ENCODE data around the gene SAG.

The SAG gene

DNA sequence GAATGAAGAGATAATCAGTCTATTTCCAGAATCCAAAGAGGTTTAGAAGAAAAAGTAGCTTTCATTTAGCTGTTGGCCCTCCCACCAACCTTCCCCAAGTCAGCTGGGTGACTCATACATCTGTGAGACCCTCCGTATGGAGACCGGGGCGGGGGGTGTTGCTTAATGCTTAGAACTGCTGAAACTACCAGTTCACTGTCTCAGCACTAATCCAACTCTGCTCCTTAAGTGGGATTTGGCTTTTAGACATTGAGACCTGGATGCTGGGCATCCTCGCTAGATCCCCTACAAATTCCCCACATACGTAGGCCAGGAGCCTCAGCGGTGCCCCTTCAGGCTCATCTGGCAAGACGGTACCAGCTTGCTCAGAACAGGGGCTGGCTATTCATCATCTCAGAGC lies at the start of gene SAG:
Gene SAG, plus strand, starts transcription at position 252 of the 400 bp plus-strand sequence. CDS start 1,374 bp downstream, outside the sequence.
- intact Hi-C loops (cut with DNase I), result no loop called here
- peak in 1 of 10 donors; percentile 8 for DNase-seq

DNA sequence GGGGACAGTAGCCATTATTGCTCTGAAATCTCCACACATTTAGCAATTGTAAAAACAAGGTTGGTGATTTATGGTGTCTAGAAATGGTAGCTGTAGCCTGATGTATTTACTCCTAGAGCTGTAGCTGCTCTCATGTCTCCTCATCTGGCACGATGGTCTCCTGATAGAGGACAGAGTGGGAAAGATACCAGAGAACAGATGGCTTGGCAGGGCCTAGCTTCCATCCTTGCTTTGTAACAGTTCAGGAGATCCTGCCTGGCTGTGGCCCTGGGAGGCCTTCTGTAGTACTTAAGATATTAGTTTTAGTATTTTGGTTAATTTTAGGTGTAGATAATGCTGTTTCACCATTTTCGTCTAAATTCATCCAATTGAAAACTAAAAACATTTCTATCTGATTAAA lies 49.4 kb upstream of the SAG start:
- DNase-seq, result no peak
- intact Hi-C loops (cut with DNase I), result loop anchor here (10.0 kb wide), 1 partner anchor 187 kb away; no protein-coding TSS in a partner anchor

DNA sequence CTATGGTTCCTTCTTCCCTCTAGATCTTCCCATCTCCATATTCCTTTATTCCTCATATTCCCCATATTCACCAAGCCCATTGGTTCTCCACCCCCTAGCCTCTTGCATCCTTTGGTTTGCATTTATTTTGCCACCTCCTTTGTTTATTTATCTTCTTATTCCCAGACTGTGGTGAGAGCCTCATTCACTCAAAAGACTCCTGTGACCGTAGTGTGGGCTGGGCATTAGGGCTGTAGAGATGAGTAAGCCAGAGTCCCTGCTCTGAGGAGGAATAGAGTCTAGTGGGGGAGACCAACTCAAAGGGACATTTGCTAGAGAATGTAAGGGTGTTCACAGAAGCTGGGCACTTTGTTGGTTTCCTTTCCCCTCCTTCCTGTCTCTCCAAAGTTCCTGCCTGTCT lies 47.9 kb upstream of the SAG start:
- DNase-seq, result no peak
- intact Hi-C loops (cut with DNase I), result loop anchor here (10.0 kb wide), 1 partner anchor 185 kb away; no protein-coding TSS in a partner anchor

DNA sequence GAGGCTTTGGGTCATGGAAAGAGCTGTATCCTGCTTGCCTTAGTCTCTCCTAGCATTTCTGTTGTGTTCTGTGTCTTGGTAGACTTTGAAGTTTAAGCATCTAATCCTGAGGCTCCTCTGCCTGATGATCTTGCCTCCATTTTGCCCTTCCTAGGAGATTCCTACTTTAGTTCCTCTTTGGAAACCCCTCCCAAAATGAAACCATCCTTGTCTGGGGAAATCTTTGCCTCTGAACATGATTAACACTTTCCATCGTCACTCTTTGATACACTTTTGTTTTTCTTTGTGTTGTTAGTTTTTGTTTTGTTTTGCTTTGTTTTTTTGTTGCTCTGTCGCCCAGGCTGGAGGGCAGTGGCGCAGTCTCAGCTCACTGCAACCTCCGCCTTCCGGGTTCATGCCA lies 47.0 kb upstream of the SAG start:
- no peak for DNase-seq
- intact Hi-C loops (cut with DNase I), result no loop called here

DNA sequence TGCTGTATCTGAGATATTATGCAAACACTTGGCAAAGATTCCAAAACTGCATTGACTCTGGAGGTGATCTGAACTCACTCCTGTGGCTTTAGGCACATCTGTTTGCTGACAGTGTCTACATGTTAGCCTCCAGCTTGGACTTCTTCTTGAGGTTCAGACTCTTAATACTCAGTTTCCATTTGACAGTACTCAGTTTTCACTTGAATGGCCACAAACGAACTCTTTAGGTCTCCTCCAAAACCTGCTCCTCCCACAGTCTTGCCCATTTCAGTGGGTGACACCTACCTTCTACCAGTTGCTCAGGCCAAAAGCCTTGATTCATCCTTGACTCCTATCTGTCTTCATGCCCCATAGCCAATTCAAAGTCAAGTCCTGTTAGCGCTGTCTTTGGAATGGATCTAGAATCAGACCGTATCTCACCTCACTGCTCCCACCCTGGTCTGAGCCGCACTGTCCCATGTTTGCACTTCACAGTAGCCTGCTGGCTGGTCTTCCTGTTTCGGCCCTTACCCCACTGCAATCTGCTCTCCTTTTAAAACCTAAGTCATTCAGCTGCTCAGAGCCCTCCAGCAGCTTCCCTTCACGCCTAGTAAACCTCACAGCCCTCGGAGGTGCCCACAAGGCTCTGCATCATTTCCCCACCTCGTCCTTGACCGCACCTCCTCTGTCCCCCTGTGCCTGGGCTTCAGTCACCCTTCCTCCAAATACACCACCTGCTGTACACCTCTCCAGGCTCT lies 45.6 kb upstream of the SAG start:
- DNase-seq, result no peak
- intact Hi-C loops (cut with DNase I), result no loop called here

DNA sequence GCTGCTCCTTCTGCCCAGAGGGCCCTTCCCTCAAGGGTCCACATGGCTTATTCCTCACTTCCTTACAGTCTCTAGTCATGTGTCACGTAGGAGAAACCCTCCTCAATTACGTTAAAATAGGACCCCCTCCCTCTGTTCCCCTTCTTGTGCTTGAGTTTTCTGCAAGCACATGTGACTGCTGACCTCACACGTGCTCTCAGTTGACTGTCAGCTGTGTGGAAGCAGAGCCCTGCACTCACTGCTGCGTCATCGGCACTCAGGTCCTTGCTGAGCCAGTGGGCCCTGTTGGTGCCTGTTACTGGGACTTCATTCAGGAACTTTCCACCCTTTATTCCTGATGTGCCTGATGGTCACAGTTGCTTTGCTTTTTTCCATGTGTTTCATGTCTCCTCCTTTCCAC lies 45.1 kb upstream of the SAG start:
- intact Hi-C loops (cut with DNase I), result no loop called here
- no peak for DNase-seq

DNA sequence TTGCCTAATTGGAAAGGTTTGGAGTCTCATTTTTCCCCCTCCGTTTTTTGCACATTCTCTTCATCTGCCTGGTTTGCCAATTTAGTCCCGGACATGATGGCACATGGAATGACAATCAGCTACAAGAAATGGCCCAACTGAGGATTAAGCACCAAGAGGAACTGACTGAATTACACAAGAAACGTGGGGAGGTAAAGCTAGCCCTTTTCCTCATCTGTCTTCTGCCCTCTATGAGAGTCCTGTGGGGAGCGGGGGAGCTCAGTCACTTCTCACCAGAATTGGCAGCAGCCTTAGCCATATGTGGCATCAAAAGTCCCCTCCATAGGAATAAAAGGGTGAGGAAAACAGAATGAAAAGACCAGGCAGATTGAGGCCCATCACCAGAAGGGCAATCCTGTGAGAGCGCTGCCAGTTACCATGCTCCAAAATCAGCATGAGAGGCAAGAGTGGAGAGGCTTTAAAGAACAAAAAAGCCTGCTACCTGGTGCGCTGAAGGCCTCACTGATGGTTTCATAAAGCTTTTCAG lies 44.5 kb upstream of the SAG start:
- no peak for DNase-seq
- intact Hi-C loops (cut with DNase I), result no loop called here

DNA sequence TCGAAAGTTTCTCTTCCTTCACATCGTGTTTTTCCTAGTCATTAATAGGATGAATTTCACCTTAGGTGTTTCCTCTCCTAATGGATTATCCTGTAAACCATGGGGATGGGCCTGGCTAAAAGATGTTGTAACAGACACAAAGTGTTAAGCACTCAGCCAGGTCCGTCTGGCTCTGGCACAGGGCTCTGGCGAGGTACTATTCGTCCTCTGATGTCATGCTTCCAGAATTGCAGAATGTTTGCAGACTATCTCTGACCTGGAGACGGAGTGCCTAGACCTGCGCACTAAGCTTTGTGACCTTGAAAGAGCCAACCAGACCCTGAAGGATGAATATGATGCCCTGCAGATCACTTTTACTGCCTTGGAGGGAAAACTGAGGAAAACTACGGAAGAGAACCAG lies 42.9 kb upstream of the SAG start:
- intact Hi-C loops (cut with DNase I), result no loop called here
- no peak for DNase-seq

DNA sequence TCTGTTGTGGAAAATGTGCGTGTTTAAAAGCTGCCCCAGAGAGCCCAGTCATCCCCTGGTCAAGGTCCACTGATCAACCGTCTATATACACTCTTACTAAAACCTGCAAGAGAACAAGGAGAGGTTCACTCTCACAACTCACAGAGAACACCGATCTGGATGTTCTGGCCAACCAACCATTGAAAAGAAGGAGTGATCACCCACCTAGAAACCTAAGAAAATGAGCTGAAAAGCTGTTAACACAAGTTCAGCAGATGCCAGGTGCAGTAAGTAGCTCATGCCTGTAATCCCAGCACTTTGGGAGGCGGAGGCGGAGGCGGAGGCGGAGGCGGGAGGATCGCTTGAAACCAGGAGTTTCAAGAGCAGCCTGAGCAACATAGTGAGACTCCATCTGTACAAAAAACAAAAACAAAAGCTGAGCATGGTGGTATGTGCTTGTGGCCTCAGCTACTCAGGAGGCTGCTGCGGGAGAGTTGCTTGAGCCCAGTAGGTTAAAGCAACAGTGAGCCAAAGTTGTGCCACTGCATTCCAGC lies 41.7 kb upstream of the SAG start:
- intact Hi-C loops (cut with DNase I), result no loop called here

DNA sequence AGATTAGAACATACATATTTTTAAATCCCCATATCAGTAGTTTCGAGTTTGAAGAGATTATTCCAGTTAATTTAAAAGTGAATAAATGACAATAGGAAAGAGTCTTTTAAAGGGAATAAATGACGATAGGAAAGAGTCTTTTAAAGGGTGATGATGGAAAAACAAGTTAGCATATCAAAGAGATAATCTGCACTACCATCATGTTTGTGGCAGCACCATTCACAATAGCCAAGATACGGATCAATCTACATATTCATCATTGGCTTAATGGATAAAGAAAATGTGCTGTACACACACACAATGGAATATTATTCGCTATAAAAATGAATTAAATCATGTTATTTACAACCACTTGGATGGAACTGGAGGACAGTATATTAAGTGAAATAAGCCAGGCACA lies 41.1 kb upstream of the SAG start:
- no peak for DNase-seq
- intact Hi-C loops (cut with DNase I), result no loop called here

More for the DNA sequence above, 41.7 kb upstream of the SAG start:
- peak in 6 of 10 donors; percentile 15 to 91 (median 60) for DNase-seq

DNA sequence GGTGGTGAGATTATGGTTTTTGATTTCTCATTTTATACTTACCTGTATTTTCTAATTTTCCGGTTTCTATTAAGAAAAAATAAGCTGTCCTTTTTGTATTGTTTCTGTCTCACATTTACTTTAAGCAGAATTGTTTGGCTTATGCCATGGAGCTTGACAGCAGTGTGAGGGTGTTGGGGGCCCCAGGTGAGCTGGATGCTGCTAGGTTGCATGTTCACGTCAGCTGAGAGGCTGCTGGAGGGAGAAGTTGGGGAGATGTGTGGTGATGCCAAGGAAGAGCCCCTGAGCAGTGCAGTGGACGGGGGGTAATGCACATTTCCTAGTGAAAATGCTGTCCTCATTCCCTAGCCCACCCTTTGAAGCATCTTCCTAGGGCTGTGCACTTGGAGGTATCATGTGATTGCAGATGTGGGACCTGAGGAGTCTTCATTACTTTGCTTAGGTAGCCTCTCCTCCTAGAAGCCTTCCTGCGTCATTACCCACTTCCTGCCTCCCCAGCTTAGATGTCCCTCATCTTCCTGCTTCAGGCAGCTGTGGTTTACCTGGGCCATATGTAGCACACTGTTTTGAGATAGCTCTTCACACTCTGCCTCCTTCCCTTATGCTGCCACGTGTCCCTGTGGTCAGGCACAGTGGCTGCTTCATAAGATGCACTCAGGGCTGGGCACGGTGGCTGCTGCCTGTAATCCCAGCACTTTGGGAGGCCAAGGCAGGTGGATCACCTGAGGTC lies 39.9 kb upstream of the SAG start:
- intact Hi-C loops (cut with DNase I), result no loop called here
- no peak for DNase-seq

DNA sequence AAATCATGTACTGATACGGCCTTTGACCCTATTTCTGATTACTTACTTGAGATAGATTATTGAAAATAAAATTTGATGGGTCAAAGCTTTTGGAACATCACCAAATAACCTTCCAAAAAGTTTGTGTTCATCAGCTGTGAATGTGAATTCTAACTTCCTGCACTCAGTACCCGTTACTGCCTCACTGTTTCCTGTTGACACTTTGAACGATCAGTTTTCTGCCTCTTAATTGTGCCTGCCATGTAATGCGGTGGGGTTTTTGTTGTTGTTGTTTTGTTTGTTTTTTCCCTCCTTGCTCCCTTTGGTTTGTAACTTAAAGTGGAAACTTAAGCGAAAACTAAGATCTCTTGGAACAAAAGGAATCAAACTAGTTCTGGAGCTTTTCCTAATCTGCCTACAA lies 37.2 kb upstream of the SAG start:
- intact Hi-C loops (cut with DNase I), result no loop called here
- no peak for DNase-seq

DNA sequence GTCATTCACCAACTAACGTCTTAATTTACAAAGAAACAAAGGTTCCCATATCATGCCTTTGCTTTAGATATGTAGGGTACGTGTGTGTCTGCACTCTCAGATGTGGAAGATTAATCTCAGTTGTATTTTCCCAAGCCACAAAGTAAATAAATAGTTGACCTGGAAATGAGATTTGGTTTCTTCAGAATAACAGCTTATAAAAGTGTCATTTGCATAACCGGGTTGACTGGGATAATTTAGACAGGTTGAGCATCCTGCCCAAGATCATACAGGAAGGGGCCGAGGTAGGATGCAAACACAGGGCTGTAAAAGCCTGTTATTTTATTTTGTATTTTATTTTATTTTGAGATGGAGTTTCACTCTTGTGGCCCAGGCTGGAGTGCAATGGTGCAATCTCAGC lies 36.7 kb upstream of the SAG start:
- DNase-seq, result no peak
- intact Hi-C loops (cut with DNase I), result no loop called here

DNA sequence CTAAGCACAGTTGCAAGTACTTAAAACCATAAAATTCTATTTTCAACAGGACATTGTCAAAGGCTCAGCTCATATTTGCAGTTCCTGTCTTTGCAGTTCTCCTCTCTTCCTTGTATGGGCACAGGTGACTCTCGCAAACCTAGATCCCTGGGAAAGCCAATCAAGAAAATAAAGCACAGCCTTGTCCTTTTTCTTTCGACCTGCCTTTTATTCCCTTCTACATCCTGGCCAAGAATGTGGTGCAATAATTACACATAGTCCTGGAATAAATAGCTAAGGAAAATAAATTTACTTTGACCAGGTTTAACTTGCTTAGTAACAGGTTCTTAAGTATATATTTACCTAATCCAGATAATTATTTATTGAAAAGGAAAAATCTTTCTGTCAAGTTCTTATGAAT lies 35.9 kb upstream of the SAG start:
- intact Hi-C loops (cut with DNase I), result no loop called here

DNA sequence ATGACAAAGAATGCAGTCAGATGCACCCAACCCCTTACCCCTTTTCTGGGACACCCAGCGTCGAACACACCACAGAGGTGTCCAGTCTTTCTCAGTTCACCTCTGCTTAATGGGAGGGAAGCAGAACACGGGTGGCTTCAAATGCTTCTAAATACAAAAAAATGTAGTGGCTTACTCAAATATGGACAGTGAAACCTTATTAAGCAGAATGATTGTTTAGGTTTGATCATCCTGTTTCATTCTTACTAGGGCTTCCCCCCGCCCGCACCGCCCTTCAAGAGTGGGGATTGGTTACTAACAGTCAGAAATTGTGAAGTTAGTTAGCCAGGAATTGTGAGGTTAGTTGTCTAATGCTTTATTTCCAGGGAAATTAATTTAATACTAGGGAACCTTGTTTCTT lies 34.5 kb upstream of the SAG start:
- intact Hi-C loops (cut with DNase I), result no loop called here
- no peak for DNase-seq

More for the DNA sequence above, 35.9 kb upstream of the SAG start:
- DNase-seq, result no peak

DNA sequence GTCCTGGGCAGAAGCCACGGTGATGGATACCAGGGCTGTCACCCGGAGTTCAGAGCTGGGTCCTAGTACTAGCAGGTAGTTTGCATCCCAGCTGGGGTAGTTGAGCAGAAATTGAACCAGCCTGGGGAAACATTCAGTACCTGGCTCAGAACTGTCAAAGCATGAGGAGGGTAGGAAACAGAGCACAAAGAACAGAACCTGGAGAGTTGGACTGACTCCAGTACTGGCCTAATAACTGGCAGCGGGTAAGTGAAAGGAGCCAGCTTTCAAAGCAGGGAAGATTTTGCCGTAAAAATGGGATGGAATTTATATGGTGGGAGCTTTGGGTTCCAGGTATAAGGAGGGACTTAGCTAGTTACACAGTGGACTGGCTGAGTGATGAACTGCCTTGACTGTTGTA lies 32.4 kb upstream of the SAG start:
- intact Hi-C loops (cut with DNase I), result no loop called here
- DNase-seq, result no peak

DNA sequence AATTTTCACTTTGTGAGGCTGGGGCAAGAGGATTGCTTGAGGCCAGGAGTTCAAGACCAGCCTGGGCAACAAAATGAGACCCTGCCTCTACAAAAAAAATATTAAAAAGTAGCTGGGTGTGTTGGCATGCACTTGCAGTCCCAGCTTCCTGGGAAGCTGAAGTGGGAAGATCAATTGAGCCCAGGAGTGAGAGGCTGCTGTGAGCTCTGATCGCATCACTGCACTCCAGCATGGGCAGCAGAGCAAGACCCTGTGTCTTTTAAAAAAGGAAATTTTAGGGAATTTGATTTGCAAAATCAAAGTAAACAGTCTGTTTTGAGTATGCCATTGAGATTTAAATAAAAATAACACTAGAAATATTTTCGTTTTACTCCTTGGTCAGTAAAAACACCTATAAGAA lies 28.7 kb upstream of the SAG start:
- DNase-seq, result no peak
- intact Hi-C loops (cut with DNase I), result no loop called here

DNA sequence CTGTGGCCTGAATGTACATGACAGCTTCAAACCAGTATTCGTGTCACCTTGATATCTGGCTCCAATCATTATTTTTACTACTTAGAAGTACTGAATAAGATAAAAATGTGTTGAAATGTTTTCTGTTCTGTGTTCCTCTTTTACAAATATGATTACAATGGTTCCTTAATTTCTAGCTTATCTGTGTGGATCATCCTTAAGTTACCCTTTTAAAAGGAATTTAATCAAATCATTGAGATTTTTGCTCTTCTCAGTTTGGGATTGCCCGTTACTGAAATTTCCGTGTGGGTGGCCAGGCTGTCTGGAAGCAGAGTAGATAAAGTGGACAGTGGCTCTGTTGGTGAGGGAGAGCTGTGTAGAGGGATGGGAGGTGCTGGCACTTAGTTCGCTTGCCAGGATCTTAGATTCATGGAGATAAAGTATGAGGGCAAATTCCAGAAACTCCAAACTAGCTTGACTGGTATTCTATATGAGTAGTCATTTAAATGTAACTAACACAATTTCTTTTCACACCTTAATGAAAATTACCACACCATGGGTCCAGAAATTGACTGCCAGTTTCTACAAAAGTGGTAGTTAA lies 27.4 kb upstream of the SAG start:
- no peak for DNase-seq
- intact Hi-C loops (cut with DNase I), result loop anchor here (10.0 kb wide), 1 partner anchor 165 kb away; no protein-coding TSS in a partner anchor

DNA sequence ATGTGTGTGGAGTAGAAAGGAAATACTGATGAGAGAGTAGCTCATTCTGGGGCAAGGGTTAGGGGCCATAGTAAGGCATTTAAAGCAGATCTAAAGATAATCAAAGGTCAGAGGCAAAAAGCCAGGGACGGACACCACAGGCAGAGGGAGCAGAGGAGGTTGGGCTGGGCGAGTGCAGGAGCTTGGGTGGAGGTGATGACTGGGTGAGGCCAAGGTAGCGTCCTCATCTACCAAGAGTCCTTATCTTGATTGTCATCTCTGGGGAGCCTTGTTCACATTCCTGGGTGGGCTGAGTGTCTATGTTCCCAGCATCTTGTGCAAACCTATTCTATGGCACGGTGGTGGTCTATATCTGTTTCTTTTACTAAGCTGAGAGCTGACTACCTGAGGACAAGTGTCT lies 26.1 kb upstream of the SAG start:
- intact Hi-C loops (cut with DNase I), result loop anchor here (10.0 kb wide), 1 partner anchor 163 kb away; no protein-coding TSS in a partner anchor
- no peak for DNase-seq

DNA sequence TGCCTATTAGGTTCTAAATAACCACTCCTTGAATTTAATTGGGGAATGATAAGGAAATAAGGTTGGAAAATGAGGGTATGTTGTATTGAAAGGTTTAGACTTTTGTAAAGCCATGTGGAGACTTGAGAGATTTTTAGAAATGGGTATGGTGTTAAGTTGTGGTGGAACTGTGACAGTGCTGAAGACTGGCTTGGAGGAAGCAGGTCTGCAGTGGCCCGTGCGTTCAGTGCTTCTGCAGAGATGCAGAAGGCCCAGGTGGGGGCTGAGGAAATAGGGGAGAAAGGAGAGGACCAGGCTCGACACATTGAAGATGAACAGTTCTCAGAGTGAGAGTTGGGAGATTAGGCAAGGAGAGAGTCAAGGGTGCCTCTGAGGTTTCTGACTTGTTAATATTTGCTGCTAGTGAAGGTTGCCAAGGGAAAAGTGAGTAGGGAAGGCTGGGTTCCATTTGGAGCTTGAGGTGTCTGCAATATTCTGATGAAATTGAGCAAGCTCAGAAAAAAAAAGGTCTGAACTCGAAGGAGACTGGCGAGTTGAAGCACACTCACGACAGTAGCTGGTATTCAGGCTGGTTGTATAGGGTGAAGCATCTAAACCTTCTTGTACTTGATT lies 25.5 kb upstream of the SAG start:
- DNase-seq, result no peak
- intact Hi-C loops (cut with DNase I), result loop anchor here (10.0 kb wide), 1 partner anchor 163 kb away; no protein-coding TSS in a partner anchor

All from posterior cingulate gyrus (tissue), 11 donors.